GM12874 (cell line): ENCODE measurements around the gene SOS2.

Source experiments
- TF ChIP-seq, protein P1 (sequence below): IDR thresholded peaks from 2 replicates; pipeline ENCODE4 v1.5.1; 2011; ENCODE audit warnings: low read depth, mild to moderate bottlenecking, control low read depth, low read length, moderate library complexity; ENCODE audit not compliant: insufficient read depth

SOS2 gene

DNA sequence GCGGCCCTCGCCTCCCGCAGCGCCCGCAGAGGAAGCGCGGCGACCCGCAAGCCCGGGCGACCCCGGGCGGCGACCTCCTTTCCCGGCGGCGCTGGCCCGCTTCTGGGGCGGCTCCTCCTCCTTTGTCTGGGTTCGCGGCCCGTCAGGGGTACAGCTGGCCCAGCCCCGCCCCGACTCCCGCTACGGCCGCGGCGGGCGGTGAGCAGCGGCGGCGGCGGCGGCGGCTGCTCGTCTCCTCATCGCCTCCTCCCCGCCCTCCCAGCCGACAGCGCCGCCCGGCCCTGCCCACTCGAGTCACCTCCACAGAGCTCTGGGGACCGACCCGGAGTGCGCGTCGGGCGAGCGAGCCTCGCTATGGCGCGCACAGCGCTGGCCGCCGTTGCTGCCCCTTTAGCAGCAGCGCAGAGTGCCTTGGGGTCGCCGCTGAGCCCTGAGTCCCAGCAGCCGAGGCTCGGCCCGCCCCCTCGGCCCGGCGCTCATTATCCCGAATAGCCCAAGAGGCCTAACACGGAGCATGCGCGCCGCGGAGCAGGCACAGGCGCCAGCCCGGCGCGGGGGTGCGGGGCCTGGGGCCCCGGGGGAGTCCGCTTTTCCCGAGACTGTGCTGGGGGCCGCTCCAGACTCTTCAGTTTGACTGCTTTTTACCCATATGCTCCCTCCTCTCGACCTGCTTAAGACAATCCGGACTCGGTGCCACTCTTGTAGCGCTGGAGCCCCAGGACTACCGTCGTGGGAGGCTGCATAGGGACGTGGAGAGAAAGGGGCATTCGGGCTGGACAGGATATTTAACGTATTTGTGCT, at the start of gene SOS2:
SOS2 (minus strand) TSS at position 104 of the 801 bp plus-strand sequence. CDS start 295 bp downstream, outside the sequence.
- TF ChIP-seq, protein P1, sequence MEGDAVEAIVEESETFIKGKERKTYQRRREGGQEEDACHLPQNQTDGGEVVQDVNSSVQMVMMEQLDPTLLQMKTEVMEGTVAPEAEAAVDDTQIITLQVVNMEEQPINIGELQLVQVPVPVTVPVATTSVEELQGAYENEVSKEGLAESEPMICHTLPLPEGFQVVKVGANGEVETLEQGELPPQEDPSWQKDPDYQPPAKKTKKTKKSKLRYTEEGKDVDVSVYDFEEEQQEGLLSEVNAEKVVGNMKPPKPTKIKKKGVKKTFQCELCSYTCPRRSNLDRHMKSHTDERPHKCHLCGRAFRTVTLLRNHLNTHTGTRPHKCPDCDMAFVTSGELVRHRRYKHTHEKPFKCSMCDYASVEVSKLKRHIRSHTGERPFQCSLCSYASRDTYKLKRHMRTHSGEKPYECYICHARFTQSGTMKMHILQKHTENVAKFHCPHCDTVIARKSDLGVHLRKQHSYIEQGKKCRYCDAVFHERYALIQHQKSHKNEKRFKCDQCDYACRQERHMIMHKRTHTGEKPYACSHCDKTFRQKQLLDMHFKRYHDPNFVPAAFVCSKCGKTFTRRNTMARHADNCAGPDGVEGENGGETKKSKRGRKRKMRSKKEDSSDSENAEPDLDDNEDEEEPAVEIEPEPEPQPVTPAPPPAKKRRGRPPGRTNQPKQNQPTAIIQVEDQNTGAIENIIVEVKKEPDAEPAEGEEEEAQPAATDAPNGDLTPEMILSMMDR, result no peak

DNA sequence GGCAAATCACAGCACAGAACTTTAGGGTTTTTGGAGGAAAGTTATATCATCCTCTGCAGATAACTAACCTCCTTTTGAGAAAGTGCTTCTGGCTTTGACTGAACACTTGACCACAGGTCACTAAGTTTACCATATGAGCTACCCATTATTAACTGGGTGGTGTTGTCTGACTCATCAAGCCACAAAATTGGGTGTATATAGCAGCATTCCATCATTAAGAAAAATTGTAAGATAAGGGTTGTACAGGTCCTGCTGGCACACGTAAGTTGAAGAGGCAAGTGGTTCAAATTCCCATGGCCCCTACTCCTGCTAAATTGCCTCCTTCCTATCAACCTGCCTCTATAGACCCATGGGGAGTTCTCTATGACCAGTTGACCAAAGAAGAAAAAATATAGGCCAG, 41.1 kb upstream of the SOS2 start:
- TF ChIP-seq, protein P1, result no peak

DNA sequence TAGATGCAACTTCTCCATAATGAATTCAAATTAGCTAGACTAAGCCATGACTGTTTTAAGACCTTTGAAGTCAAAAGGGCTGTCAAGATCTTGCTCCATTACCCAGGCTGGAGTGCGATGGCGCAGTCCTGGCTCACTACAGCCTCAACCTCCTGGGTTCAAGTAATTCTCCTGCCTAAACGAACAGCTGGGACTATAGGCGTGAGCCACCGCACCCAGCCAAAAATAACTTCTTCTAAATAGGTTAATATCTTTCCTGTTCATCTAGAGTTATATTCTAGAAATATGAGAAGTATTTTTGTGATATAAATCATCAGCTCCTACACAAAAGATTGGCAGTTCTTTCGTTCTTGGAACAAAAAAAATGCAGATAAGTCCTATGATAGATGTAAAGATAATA, 39.6 kb upstream of the SOS2 start:
- TF ChIP-seq, protein P1, result no peak

DNA sequence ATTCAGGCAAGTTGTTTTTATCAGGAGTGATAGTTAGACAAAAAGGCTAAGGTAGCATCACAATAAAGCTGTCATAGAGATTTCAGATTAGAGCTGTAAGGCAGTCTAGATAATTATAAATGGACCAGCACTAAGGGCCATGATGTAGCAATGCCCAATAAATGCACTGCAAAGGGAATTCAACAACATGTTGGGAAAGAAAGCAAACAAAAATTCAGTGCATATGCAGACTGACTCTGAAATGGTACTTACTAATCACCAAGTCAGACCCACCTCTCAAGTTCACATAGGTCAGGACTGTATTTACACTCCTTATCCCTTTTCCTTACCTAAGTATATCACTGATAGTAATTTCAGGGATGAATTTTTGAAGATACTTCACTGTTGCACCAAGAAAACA, 33.7 kb upstream of the SOS2 start:
- TF ChIP-seq, protein P1, result no peak

DNA sequence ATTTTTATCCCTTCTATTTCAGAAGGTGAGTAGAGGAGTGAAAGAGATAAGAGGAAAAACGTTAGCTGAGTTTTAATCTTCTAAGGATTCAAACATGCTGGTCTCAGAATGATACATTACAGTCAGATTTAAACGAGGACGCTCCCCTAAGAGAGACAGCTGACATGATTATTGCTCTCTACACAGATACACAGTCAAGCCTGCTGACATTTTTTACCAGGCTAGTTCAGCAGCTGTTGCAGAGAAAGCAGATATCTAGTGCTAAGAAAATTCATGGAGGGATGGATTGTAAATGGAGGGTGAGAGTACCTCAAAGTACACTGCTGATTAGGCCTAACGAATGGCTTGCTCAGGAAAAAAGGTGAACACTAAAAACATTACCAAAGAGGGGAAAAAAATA, 31.9 kb upstream of the SOS2 start:
- TF ChIP-seq, protein P1, result no peak

DNA sequence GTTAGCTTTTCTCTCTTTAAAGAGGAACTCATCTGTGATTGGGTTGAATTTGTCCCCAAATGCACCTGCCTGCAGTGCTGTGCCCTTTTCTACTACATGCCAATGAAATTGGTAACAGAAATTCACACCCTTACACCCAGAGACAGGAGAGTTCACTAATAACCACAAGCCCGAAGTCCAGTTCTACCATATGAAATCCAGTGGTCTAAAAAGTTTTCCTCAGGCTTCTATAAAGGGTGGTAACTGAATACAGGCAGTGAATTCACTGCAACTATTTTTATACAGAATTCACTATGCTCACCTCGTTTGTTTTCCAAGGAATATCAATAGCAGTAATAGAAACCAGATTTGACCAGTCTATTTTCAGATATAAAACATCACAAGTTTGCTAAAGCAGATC, 31.5 kb upstream of the SOS2 start:
- TF ChIP-seq, protein P1, result no peak

DNA sequence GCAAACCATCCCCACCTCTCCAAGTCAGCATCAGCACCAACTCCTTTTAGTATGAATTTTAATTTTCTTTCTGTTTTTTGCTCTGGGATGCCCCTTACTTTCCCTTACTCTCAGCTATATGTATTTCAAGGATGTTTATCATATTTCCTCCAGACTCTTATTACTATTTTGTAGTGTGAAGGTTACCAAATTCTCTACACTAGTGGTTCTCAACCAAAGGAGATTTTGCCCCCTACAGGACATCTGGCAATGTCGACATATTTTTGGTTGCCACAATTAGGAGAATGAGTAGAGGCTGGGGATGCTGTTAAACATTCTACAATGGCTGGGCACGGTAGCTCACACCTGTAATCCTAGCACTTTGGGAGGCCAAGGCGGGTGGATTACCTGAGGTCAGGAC, 29.1 kb upstream of the SOS2 start:
- TF ChIP-seq, protein P1, result peak; percentile 49
